ENCODE measurements around the gene ELMO3.

GRCh38 chr16:67161595-67162058, 37.3 kb upstream of the ELMO3 start:
- TF ChIP-seq TAF1 (IDR thresholded peaks at IDR 0.05; ENCODE audit: low read depth, low read length) (no peak), POLR2AphosphoS5 (IDR thresholded peaks at IDR 0.05; ENCODE audit: low read depth, low read length) (no peak)
